Activated naive CD8-positive, alpha-beta T cell treated with anti-CD3 and anti-CD28 coated beads, Interleukin-2, amount 10 ng/mL, durations not matched to agents 7 days and 5 days (primary cell): ENCODE measurements around the gene NFIX. TPM values are rescaled to one million over a fixed set of nuclear protein-coding genes. Genes with fewer than 3 reads are reported as not detected.

Experiments used
- ATAC-seq: fragments of 150-1000 bp; cut with Tn5 transposase; one replicate; pipeline ENCODE4 v1.10.0; 2021; ENCODE audit warnings: low read depth, moderate library complexity
- POLR2A ChIA-PET: fragments of 350-600 bp; sonication (Branson Sonifier 250); formaldehyde crosslinking; loops from one replicate; lab custom pipeline; 2021; ENCODE audit warnings: antibody characterized with exemption; lab: Charles Lee
- DNase-seq: peaks from one replicate; pipeline ENCODE4 v3.0.0; 2021
- H3K27ac Mint-ChIP-seq: one replicate; pipeline ENCODE4 v1.8.0; 2022; ENCODE audit warnings: mild to moderate bottlenecking, mixed read lengths
- H3K27me3 Mint-ChIP-seq: one replicate; pipeline ENCODE4 v1.8.0; 2022; ENCODE audit warnings: mild to moderate bottlenecking, moderate library complexity, mixed read lengths
- H3K36me3 Mint-ChIP-seq: one replicate; pipeline ENCODE4 v1.8.0; 2021; ENCODE audit warnings: mild to moderate bottlenecking, mixed read lengths
- H3K4me1 Mint-ChIP-seq: one replicate; pipeline ENCODE4 v1.8.0; 2021; ENCODE audit warnings: mixed read lengths
- H3K4me3 Mint-ChIP-seq: one replicate; pipeline ENCODE4 v1.8.0; 2022; ENCODE audit warnings: mild to moderate bottlenecking, moderate library complexity, mixed read lengths
- H3K9me3 Mint-ChIP-seq: one replicate; pipeline ENCODE4 v1.8.0; 2021; ENCODE audit warnings: mixed read lengths
- total RNA-seq, 2 experiments: library from RNA; stranded (reverse); gene quantifications; one replicate each; pipeline ENCODE4 v1.2.3, GENCODE V29; 2021

NFIX gene
- total RNA-seq, 2 experiments from 2014 or later: 1.5 to 2.5 TPM

DNA sequence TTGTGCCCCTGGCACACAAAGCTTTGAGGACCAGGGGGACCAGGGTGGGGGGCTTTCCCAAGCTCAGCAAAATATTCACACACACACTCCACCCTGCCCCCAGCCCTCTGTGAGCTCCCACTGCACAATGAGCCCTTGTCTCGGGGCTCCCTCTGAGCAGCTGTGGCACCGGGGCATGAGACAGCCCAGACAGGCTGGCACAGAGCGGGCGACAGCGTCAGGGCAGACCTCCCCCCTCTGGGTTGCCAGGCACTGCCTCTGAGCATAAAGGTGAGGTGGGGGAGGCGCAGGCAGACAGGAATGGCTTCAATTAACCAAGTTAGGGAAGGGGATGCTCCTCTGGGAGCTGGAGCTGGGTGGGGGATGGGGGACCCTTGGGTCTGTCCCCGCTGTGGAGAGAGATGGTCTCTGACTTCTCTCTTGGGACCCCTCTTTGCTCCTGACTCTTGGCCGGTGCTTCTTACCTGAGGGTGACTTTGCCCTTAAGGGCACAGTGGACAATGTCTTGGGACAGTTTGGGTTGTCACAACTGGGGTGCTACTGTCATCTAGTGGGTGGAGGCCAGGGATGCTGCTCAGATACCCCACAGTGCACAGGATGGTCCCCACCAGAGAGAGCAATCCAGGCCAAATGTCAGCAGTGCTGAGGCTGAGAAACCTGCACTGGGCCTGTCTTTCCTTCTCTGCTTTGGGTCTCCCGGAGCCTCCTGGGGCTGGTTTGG, 77.1 kb downstream of the NFIX start:
- peaks cover 3% of the 10 kb centered on the region for H3K27me3 Mint-ChIP-seq
- no peak overlapping the region for H3K4me3 Mint-ChIP-seq
- no peaks in the 10 kb centered on the region for H3K9me3 Mint-ChIP-seq
- ATAC-seq (no peak), DNase-seq (no peak)
- POLR2A ChIA-PET: no interaction called here
- no peaks in the 10 kb centered on the region for H3K36me3 Mint-ChIP-seq
- peaks cover 2% of the 10 kb centered on the region for H3K4me1 Mint-ChIP-seq
- no peak overlapping the region for H3K27ac Mint-ChIP-seq

DNA sequence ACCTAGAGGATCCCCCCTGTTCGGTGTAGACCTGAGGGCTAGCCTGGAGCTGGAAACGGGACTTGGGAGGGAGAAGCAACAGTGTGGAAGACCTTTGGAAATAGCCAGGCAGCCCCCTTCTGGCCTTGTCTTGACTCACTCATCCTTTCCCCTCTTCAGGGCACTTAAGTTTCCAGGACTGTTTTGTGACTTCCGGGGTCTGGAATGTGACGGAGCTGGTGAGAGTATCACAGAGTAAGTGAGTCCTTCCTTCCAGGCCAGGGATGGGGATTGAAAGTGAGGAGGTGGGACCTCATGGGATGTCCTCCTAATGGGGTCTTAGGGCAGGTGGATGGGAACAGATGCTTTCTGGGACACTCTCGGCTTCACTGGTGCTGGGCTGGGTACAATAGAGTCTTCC, 78.0 kb downstream of the NFIX start:
- Mint-ChIP-seq H3K9me3 (no peaks in the 10 kb centered on the region), H3K27ac (no peak overlapping the region), H3K36me3 (no peaks in the 10 kb centered on the region), H3K27me3 (peaks cover 5% of the 10 kb centered on the region), H3K4me1 (peaks cover 2% of the 10 kb centered on the region), H3K4me3 (no peak overlapping the region)
- POLR2A ChIA-PET: no interaction called here
- ATAC-seq: no peak
- no peak for DNase-seq

DNA sequence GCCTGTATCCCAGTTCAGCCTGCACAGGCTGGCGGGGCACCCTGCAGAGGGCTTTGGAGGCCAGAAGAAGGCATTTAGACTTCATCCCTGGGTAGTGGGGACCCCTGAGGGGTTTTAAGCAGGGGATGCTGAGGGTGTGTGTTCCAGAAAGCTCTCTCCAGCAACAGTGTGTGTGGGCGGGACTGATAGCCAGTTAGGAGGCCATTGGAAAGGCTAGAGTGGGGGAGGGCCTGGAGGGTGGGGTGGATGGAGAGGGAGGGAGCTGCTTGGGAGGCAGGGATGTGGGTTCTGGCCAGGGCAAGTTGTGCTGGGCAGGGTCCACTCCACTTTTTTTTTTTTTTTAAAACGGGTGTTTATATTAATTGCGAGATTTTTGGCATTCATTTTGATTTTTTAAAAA, 79.1 kb downstream of the NFIX start:
- no peaks in the 10 kb centered on the region for H3K36me3 Mint-ChIP-seq
- H3K27me3 Mint-ChIP-seq: peaks cover 5% of the 10 kb centered on the region
- ATAC-seq (no peak), DNase-seq (no peak)
- H3K27ac Mint-ChIP-seq: no peak overlapping the region
- peaks cover 2% of the 10 kb centered on the region for H3K4me1 Mint-ChIP-seq
- H3K9me3 Mint-ChIP-seq: no peaks in the 10 kb centered on the region
- POLR2A ChIA-PET: no interaction called here
- no peak overlapping the region for H3K4me3 Mint-ChIP-seq

DNA sequence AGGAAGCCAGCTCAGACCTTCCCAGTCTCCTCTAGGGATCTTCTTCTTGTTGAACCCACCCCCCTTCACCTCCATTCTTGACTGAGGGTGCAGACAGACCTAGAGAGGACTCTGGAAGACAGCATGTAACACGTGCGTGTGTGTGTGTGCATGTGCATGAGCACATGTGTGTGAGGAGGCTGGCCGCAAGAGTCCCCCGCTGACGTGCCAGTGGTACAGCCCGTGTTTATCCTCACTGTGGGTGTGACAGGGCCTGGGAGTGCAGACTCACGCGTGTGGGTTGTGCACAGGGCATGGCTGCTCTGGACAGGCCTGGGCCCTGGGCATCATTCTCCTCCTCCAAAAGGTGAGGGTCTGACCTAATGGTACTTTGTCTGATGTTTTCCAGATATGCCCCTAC, 81.0 kb downstream of the NFIX start:
- no peak for DNase-seq
- no peaks in the 10 kb centered on the region for H3K9me3 Mint-ChIP-seq
- H3K27me3 Mint-ChIP-seq: peaks cover 2% of the 10 kb centered on the region
- H3K4me1 Mint-ChIP-seq: peaks cover 2% of the 10 kb centered on the region
- no peaks in the 10 kb centered on the region for H3K36me3 Mint-ChIP-seq
- no peak for ATAC-seq
- H3K27ac Mint-ChIP-seq: no peak overlapping the region
- POLR2A ChIA-PET: no interaction called here
- no peak overlapping the region for H3K4me3 Mint-ChIP-seq

DNA sequence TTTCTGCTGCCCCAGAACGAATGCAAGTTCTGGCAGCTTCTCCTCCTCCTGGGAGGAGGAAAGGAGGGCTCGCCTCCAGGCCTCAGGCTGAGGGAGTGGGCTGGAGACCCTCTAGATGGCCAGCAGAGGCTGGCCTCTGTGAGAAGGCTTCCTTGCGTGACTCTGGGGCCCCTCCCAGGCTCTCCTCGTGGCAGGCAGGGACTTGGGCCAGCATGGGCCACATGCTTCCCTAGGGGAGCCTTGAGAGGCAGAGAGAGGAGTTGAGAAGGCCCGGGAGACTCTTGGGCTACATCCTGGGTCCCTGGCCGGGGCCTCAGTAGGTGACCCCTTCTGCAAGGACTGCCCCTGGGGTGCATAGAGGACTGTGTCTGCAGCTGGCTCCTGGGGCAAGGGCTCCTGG, 81.5 kb downstream of the NFIX start:
- Mint-ChIP-seq H3K9me3 (no peaks in the 10 kb centered on the region), H3K4me3 (no peak overlapping the region), H3K27ac (no peak overlapping the region), H3K4me1 (peaks cover 2% of the 10 kb centered on the region), H3K27me3 (peaks cover 2% of the 10 kb centered on the region), H3K36me3 (no peaks in the 10 kb centered on the region)
- DNase-seq: no peak
- ATAC-seq: no peak
- POLR2A ChIA-PET: no interaction called here

DNA sequence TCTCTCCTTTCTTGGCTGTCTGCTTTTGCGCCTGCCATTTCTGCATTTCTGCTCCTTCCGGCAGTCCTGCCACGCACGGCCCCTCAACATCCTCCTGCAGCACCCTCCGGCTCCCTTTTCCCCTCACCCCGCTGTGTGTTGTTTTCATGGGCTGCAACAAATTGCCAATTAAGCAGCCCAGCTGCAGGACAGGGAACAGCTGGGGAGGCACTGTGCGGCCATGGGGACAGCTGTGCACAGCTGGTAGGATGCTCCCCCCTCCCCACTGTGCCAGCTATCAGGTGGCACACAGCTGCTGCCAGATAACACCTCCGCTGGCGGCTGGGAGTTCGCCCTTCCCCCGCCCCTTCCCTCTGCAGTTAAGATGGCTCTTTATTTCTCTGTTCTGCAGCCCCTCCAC, 82.0 kb downstream of the NFIX start:
- Mint-ChIP-seq H3K36me3 (no peaks in the 10 kb centered on the region), H3K27me3 (peaks cover 2% of the 10 kb centered on the region), H3K4me3 (no peak overlapping the region), H3K4me1 (peaks cover 2% of the 10 kb centered on the region), H3K27ac (no peak overlapping the region), H3K9me3 (no peaks in the 10 kb centered on the region)
- ATAC-seq: no peak
- POLR2A ChIA-PET: no interaction called here
- DNase-seq: no peak

DNA sequence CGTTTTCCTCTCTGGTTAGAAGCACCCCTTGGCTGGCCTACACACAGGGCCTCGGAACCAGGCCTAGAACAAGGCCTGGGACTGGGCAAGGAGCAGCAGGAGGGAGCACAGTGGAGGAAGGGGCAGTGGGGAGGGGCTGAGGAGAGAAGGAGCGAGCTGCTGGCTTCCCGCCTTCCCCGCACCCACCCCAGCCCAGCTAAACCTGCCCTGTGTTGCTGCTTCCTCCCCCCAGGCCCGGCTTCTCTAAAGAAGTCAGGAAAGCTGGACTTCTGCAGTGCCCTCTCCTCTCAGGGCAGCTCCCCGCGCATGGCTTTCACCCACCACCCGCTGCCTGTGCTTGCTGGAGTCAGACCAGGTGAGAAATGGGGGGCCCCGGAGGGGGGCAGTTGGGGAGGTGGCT, 83.1 kb downstream of the NFIX start:
- Mint-ChIP-seq H3K4me1 (peaks cover 2% of the 10 kb centered on the region), H3K9me3 (no peaks in the 10 kb centered on the region), H3K27ac (no peak overlapping the region), H3K27me3 (peaks cover 2% of the 10 kb centered on the region), H3K36me3 (no peaks in the 10 kb centered on the region), H3K4me3 (no peak overlapping the region)
- POLR2A ChIA-PET: interaction anchor here (0.6 to 1.4 kb wide), 2 partner anchors 8 to 97 kb away, joined by 4 to 5 read pairs; no protein-coding TSS in a partner anchor
- ATAC-seq: no peak
- no peak for DNase-seq

DNA sequence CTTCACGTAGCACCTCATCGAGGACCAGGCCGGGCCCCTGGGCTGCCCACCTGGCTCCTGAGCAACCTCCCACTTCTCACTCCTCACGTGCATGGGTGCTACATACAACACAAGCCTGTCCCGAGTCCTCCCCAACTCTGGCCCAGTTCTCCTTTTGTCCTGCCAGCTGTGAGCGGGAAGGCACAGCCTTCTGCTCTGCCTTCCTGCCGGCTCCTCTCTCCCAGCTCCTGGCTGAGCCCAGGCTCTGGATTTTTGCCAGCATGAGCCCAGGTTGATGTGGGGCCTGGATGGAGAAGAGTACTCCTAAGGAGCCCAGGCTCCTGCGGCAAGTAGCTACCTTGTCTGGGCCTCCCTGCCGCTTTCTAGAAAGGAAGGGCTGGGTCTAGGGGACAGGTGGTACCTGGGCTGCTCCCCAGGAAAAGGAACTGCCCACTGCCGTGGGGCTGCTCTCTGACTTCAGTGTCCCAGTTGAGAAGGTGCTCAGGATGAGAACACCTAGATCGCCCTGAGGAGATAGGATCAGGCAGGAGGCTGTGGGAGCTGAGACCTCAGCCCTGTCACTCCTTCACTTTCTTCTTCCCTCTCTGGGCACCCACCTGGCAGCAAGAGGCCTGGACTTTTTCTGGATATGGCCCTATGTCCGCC, 83.7 kb downstream of the NFIX start:
- Mint-ChIP-seq H3K27ac (no peak overlapping the region), H3K4me1 (peaks cover 2% of the 10 kb centered on the region), H3K27me3 (peaks cover 2% of the 10 kb centered on the region), H3K36me3 (no peaks in the 10 kb centered on the region), H3K9me3 (no peaks in the 10 kb centered on the region), H3K4me3 (no peak overlapping the region)
- no peak for DNase-seq
- POLR2A ChIA-PET: interaction anchor here (1.4 kb wide), 1 partner anchor 9 kb away, joined by 5 read pairs; no protein-coding TSS in a partner anchor
- ATAC-seq: no peak

DNA sequence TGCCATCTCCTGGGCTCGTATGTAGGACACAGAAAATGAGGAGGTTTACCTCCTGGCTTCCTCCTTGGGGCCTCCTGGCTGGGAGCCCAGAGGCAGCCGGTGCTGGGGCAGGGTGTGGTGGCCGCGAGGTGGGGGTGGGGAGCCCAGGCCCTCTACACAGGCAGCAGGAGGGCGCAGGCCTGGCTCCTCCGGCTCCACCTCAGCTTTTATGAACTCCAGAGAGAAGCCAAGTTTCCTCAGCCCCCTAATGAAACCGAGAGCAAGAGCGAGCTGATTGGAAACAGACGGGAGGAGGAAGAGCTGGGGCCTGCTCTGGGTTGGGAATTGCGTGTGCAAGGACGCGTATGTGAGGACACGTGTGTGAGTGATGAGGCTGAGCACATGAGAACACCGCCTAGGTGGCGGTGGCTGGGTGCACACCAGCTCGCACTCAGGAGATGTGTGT, 84.3 kb downstream of the NFIX start:
- H3K36me3 Mint-ChIP-seq: no peaks in the 10 kb centered on the region
- H3K27ac Mint-ChIP-seq: no peak overlapping the region
- POLR2A ChIA-PET: interaction anchor here (1.4 kb wide), 1 partner anchor 10 kb away, joined by 5 read pairs; no protein-coding TSS in a partner anchor
- H3K9me3 Mint-ChIP-seq: no peaks in the 10 kb centered on the region
- no peak overlapping the region for H3K4me3 Mint-ChIP-seq
- H3K4me1 Mint-ChIP-seq: peaks cover 2% of the 10 kb centered on the region
- ATAC-seq (no peak), DNase-seq (no peak)
- H3K27me3 Mint-ChIP-seq: peaks cover 2% of the 10 kb centered on the region

DNA sequence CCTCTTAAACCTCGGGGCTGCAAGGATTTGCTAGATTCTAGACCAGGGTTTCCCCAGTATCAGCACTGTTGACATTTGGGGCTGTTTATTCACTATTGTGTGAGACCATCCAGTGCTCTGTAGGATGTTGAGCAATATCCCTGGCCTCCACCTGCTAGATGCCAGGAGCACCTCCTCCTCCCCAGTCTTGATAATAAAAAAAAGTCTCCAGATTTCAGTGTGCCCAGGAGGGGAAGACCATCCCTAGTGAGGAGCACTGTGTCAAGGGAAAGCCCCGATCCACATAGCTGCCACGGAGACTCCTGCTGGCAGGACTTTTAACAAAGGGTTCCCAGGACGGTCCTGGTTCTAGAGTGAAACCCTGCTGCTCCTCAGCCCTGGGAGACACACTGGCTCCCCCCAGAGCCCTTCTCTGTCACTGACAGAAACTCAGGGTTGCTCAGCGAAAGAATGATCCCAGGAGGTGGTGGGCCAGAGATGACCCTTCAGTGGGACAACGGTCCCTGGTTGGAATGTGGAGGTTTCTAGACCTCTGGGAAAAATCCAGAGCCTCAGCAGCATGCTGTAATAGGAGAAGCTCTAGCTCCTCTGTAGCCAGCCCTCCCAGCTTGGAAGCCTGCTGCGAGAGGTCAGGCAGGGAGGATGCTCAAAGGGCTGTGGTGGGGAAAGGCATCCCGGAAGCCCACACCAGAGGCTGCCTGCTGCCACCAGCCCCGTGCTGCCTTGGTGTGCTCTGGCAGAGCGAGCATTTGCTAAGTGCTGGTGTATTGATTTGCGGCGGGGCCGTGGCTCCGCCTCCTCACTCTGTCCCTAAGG, 87.1 kb downstream of the NFIX start:
- H3K27ac Mint-ChIP-seq: no peak overlapping the region
- ATAC-seq (no peak), DNase-seq (no peak)
- no peaks in the 10 kb centered on the region for H3K9me3 Mint-ChIP-seq
- H3K27me3 Mint-ChIP-seq: peaks cover 2% of the 10 kb centered on the region
- no peaks in the 10 kb centered on the region for H3K36me3 Mint-ChIP-seq
- H3K4me1 Mint-ChIP-seq: no peaks in the 10 kb centered on the region
- H3K4me3 Mint-ChIP-seq: no peak overlapping the region
- POLR2A ChIA-PET: no interaction called here

DNA sequence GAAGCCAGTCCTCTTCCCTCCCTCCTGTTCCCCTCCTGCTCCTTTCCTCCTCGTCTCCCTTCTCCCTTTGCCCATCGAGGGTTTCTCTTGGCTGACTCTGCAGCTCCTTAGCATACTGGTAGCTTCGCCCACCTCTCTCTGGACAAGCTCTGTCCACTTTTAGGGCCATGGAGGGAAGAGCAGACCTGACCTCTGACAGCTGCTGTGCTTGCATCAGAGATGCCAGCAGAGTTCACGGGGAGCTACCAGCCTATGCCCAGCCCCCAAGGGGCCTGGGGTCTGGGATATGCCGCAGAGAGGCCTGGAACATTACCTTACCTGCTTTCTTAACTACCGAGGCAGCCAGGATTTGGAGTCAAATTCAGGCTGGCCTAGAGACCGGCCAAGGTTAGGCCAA, 87.7 kb downstream of the NFIX start:
- ATAC-seq: no peak
- Mint-ChIP-seq H3K9me3 (no peaks in the 10 kb centered on the region), H3K4me1 (no peaks in the 10 kb centered on the region), H3K27me3 (no peaks in the 10 kb centered on the region), H3K4me3 (no peak overlapping the region), H3K36me3 (no peaks in the 10 kb centered on the region), H3K27ac (no peak overlapping the region)
- no peak for DNase-seq
- POLR2A ChIA-PET: no interaction called here

DNA sequence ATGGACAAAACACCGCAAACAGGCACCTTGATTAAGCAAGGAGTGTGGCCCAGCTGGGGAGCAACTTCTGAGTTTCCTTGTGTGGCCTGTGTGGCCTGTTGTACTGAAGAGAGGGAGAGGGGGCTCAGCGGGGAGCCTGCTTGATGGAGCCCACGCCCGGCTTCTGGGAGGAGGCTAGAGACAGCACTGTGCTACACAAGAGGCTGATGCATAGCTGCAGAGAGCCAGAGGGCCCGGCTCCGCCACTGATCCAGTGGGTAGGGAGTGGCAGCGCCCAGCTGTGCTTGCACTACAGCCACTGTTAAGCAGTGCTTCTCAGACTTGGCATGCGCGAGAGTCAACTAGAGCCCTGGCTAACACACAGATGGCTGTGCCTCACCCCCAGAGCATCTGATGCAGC, 88.4 kb downstream of the NFIX start:
- Mint-ChIP-seq H3K27me3 (no peaks in the 10 kb centered on the region), H3K36me3 (no peaks in the 10 kb centered on the region), H3K27ac (no peak overlapping the region), H3K4me1 (no peaks in the 10 kb centered on the region), H3K4me3 (no peak overlapping the region), H3K9me3 (no peaks in the 10 kb centered on the region)
- POLR2A ChIA-PET: no interaction called here
- DNase-seq: no peak
- no peak for ATAC-seq

DNA sequence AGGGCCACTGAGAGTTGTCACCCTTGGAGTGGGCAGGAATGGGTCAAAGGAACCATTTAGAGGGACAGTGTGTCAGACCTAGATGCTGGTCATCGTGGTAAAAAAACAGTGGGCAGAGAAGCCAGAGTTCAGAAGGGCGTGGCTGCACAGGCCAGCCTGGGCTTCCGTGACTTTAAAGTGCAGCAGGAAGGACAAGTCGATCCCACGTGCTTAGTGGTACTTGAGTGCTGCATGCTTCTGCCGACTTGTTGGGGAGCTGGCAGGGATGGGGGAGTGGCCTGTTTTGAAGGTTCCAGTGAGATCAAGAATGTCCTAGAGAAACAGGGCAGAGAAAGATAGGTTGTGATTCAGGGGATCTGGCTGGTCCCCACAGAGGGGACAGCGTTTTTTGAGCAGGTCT, 90.4 kb downstream of the NFIX start:
- no peak overlapping the region for H3K4me3 Mint-ChIP-seq
- POLR2A ChIA-PET: no interaction called here
- no peak overlapping the region for H3K27ac Mint-ChIP-seq
- no peaks in the 10 kb centered on the region for H3K9me3 Mint-ChIP-seq
- H3K27me3 Mint-ChIP-seq: no peaks in the 10 kb centered on the region
- DNase-seq (no peak), ATAC-seq (no peak)
- H3K4me1 Mint-ChIP-seq: no peaks in the 10 kb centered on the region
- no peaks in the 10 kb centered on the region for H3K36me3 Mint-ChIP-seq
